ENCODE measurements around the gene RASGRP3. TPM values are rescaled to one million over a fixed set of nuclear protein-coding genes. Genes with fewer than 3 reads are reported as not detected.

Gene RASGRP3
- total and polyA plus RNA-seq, 9 of the 15 experiments (the other 6 are each of a cell fraction or from before 2014, with no cell fraction given), result 0.18 to 1.7 (median 1.2) TPM

DNA sequence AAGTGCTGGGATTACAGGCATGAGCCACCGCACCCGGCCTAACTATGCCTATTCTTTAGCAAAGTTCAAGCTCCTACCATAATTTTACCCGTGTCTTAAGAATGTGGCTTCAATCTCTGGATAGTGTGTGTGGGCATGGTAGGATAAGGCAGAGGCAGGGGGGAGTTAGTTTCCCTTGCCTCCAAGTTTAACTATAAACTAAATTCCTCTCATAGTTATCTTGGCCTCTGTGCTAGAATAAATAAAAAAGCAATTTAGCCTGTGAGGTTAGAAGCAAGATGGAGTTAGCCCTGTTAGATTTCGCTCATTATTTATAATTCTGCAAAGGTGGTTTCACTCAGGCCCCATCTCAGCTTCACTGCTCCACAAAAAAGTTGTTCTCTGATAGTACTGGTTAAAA, 129.7 kb downstream of the RASGRP3 start (continued):
- TF ChIP-seq, protein P1, sequence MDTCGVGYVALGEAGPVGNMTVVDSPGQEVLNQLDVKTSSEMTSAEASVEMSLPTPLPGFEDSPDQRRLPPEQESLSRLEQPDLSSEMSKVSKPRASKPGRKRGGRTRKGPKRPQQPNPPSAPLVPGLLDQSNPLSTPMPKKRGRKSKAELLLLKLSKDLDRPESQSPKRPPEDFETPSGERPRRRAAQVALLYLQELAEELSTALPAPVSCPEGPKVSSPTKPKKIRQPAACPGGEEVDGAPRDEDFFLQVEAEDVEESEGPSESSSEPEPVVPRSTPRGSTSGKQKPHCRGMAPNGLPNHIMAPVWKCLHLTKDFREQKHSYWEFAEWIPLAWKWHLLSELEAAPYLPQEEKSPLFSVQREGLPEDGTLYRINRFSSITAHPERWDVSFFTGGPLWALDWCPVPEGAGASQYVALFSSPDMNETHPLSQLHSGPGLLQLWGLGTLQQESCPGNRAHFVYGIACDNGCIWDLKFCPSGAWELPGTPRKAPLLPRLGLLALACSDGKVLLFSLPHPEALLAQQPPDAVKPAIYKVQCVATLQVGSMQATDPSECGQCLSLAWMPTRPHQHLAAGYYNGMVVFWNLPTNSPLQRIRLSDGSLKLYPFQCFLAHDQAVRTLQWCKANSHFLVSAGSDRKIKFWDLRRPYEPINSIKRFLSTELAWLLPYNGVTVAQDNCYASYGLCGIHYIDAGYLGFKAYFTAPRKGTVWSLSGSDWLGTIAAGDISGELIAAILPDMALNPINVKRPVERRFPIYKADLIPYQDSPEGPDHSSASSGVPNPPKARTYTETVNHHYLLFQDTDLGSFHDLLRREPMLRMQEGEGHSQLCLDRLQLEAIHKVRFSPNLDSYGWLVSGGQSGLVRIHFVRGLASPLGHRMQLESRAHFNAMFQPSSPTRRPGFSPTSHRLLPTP (IDR thresholded peaks at IDR 0.05; ENCODE audit: borderline replicate concordance, extremely low read depth, insufficient read length), result no peak
- TF ChIP-seq, protein P2, sequence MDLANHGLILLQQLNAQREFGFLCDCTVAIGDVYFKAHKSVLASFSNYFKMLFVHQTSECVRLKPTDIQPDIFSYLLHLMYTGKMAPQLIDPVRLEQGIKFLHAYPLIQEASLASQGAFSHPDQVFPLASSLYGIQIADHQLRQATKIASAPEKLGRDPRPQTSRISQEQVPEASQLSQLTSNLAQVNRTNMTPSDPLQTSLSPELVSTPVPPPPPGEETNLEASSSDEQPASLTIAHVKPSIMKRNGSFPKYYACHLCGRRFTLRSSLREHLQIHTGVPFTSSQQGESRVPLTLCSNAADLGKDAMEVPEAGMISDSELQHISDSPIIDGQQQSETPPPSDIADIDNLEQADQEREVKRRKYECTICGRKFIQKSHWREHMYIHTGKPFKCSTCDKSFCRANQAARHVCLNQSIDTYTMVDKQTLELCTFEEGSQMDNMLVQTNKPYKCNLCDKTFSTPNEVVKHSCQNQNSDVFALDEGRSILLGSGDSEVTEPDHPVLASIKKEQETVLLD (IDR thresholded peaks at IDR 0.05), result no peak

DNA sequence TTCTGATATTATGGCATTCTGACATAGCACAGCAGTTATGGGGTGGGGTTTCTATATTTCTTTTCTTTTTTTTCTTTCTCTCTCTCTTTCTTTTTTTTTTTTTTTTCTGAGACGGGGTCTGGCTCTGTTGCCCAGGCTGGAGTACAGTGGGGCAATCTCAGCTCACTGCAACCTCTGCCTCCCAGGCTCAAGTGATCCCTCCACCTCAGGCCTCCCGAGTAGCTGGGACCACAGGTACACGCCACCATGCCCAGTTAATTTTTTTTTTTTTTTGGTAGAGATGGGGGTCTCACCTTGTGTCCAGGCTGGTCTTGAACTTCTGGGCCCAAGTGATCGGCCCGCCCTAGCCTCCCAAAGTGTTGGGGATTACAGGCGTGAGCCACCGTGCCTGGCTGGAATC, 130.2 kb downstream of the RASGRP3 start:
- H3K4me2 ChIP-seq (ENCODE audit: insufficient read depth, low read length), result no peak overlapping the region
- no peaks in the 10 kb centered on the region for H4K20me1 ChIP-seq (replicated peaks; ENCODE audit: control insufficient read depth, insufficient read depth, low read length)
- DNase-seq (ENCODE audit: extremely low read depth in 1 of 4, low spot score in 3 of 4) (no peak), FAIRE-seq (no peak), ATAC-seq (no peak)
- TF ChIP-seq ZNF316 (IDR thresholded peaks at IDR 0.05), result 0 out of 2 replicates have a peak, but pooled peaks have one; percentile 8
- TF ChIP-seq ZNF121 (CRISPR knock-in tag; conservative IDR thresholded peaks at IDR 0.05), result peak; percentile 77
- no peak for TF ChIP-seq GATA2 (CRISPR knock-in tag; IDR thresholded peaks at IDR 0.05)
- no peaks in the 10 kb centered on the region for H3K27me3 ChIP-seq (ENCODE audit: control insufficient read depth in 2 of 2, insufficient read depth in 2 of 2, low read length in 2 of 2)
- no peak overlapping the region for H3K9ac ChIP-seq (ENCODE audit: insufficient read depth in 1 of 2, low read depth in 2 of 2, low read length in 2 of 2)
- no peak overlapping the region for H2AFZ ChIP-seq (ENCODE audit: low read depth, low read length)
- in situ Hi-C loops (cut with MboI) (no loop called here), intact Hi-C loops (cut with micrococcal nuclease) (no loop called here)
- H3K9me1 ChIP-seq (ENCODE audit: control insufficient read depth, insufficient read depth, low read length), result no peaks in the 10 kb centered on the region
- WGBS (ENCODE audit: insufficient coverage, low coverage, missing lambda C conversion rate), result 48% methylated on average over 5 of the region's 7 CpGs
- no peak overlapping the region for H3K4me3 ChIP-seq
- no peaks in the 10 kb centered on the region for H3K79me2 ChIP-seq (ENCODE audit: control insufficient read depth, insufficient read depth, low read length)
- no TSS peak for BruUV-seq (replicated peaks)
- ChIA-PET CTCF (ENCODE audit: low intra/inter-chr PET ratio) (no interaction called here), POLR2A (interaction anchor here (0.7 to 1.0 kb wide), 2 partner anchors 9 to 23 kb away, joined by 3 read pairs; no protein-coding TSS in a partner anchor)
- H3K36me3 ChIP-seq (ENCODE audit: control insufficient read depth, insufficient read depth, low read length), result no peaks in the 10 kb centered on the region
- H3K9me3 ChIP-seq (replicated peaks; ENCODE audit: control insufficient read depth, insufficient read depth, low read depth, low read length), result no peaks in the 10 kb centered on the region
- H3K4me1 ChIP-seq (replicated peaks in 1 of 2; ENCODE audit: control insufficient read depth in 2 of 2, insufficient read depth in 2 of 2, low read length in 2 of 2), result no peaks in the 10 kb centered on the region
- no peak overlapping the region for H3K27ac ChIP-seq (ENCODE audit: extremely low read depth, low read depth, low read length)

All from K562 (cell line).